GM23338 (cell line): ENCODE measurements around the gene CD58.

Source experiments
- CREB1 ChIP-seq: fragments of 250-450 bp; sonication (Bioruptor Pico); IDR thresholded peaks from 2 replicates; pipeline ENCODE4 v1.5.0; 2020; ENCODE audit warnings: low read depth, mild to moderate bottlenecking, moderate library complexity
- CTCF ChIP-seq, 2 experiments: fragments of 200-600 bp in 1 of 2; sonication (generic) in 1 of 2; conservative IDR thresholded peaks; 2 replicates each; pipeline versions ENCODE4 v1.5.1 to v1.6.1; 2016 to 2017; ENCODE audit warnings: antibody characterized with exemption in 2 of 2, low read depth in 2 of 2, mild to moderate bottlenecking in 2 of 2, moderate library complexity in 1 of 2
- ETS1 ChIP-seq: IDR thresholded peaks from 2 replicates; pipeline ENCODE4 v1.6.1; 2016; ENCODE audit warnings: antibody characterized with exemption
- EZH2 ChIP-seq: fragments of 200-600 bp; sonication (generic); IDR thresholded peaks from one replicate; pipeline ENCODE4 v1.8.0; 2017; ENCODE audit warnings: antibody characterized with exemption, mild to moderate bottlenecking, low read depth; ENCODE audit not compliant: unreplicated experiment
- EZH2phosphoT487 ChIP-seq: fragments of 200-600 bp; sonication (generic); IDR thresholded peaks from one replicate; pipeline ENCODE4 v1.8.1; 2018; ENCODE audit warnings: antibody characterized with exemption; ENCODE audit not compliant: unreplicated experiment
- JUNB ChIP-seq: IDR thresholded peaks from one replicate; pipeline ENCODE4 v1.6.1; 2016; ENCODE audit warnings: antibody characterized with exemption; ENCODE audit not compliant: unreplicated experiment
- NANOG ChIP-seq: IDR thresholded peaks from 2 replicates; pipeline ENCODE4 v1.6.1; 2016; ENCODE audit warnings: antibody characterized with exemption, borderline replicate concordance
- POLR2AphosphoS5 ChIP-seq: IDR thresholded peaks from 2 replicates; pipeline ENCODE4 v1.6.1; 2016; ENCODE audit warnings: antibody characterized with exemption, low read depth
- ZNF114 ChIP-seq: fragments of 250-450 bp; sonication (Bioruptor Pico); IDR thresholded peaks from 2 replicates; pipeline ENCODE4 v1.5.0; 2020; ENCODE audit warnings: mild to moderate bottlenecking, moderate library complexity
- ZNF331 ChIP-seq: fragments of 250-450 bp; sonication (Bioruptor Pico); IDR thresholded peaks from 2 replicates; pipeline ENCODE4 v1.5.0; 2020; ENCODE audit warnings: low read depth, mild to moderate bottlenecking, moderate library complexity
- ZNF462 ChIP-seq: fragments of 250-450 bp; sonication (Bioruptor Pico); IDR thresholded peaks from 2 replicates; pipeline ENCODE4 v1.5.0; 2020; ENCODE audit warnings: mild to moderate bottlenecking, moderate library complexity
- TF ChIP-seq, protein P1 (sequence below): IDR thresholded peaks from one replicate; pipeline ENCODE4 v1.6.1; 2018; ENCODE audit warnings: antibody characterized with exemption; ENCODE audit not compliant: unreplicated experiment

- TF ChIP-seq CTCF (conservative IDR thresholded peaks at IDR 0.05; ENCODE audit: low read depth in 2 of 2) (no peak), EZH2 (no peak), ZNF462 (CRISPR knock-in tag) (no peak), POLR2AphosphoS5 (no peak), CREB1 (CRISPR knock-in tag) (no peak), ETS1 (no peak), EZH2phosphoT487 (no peak), JUNB (no peak), ZNF114 (CRISPR knock-in tag) (no peak), NANOG (no peak), ZNF331 (no peak)
- TF ChIP-seq, protein P1, sequence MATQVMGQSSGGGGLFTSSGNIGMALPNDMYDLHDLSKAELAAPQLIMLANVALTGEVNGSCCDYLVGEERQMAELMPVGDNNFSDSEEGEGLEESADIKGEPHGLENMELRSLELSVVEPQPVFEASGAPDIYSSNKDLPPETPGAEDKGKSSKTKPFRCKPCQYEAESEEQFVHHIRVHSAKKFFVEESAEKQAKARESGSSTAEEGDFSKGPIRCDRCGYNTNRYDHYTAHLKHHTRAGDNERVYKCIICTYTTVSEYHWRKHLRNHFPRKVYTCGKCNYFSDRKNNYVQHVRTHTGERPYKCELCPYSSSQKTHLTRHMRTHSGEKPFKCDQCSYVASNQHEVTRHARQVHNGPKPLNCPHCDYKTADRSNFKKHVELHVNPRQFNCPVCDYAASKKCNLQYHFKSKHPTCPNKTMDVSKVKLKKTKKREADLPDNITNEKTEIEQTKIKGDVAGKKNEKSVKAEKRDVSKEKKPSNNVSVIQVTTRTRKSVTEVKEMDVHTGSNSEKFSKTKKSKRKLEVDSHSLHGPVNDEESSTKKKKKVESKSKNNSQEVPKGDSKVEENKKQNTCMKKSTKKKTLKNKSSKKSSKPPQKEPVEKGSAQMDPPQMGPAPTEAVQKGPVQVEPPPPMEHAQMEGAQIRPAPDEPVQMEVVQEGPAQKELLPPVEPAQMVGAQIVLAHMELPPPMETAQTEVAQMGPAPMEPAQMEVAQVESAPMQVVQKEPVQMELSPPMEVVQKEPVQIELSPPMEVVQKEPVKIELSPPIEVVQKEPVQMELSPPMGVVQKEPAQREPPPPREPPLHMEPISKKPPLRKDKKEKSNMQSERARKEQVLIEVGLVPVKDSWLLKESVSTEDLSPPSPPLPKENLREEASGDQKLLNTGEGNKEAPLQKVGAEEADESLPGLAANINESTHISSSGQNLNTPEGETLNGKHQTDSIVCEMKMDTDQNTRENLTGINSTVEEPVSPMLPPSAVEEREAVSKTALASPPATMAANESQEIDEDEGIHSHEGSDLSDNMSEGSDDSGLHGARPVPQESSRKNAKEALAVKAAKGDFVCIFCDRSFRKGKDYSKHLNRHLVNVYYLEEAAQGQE = no peak
Observed at GRCh38 chr1:116537040-116537831, 33.6 kb downstream of the CD58 start.
